Measurements from ENCODE around the gene BTBD16.

The BTBD16 gene

GRCh38 chr10:122343936-122344335 is 72.8 kb downstream of the BTBD16 start:
- DNase-seq (ENCODE audit: low read depth) = no peak

- no peak for DNase-seq (ENCODE audit: low read depth)
These were observed 73.7 kb downstream of the BTBD16 start for GRCh38 chr10:122344741-122345258.

GRCh38 chr10:122346326-122346950 is 75.3 kb downstream of the BTBD16 start:
- DNase-seq (ENCODE audit: low read depth) = no peak

- no peak for DNase-seq (ENCODE audit: low read depth)
These were observed 76.2 kb downstream of the BTBD16 start for GRCh38 chr10:122347170-122347841.

- DNase-seq (ENCODE audit: low read depth) = no peak
These were observed 77.4 kb downstream of the BTBD16 start for GRCh38 chr10:122348512-122348911.

- DNase-seq (ENCODE audit: low read depth) = no peak
These were observed 77.9 kb downstream of the BTBD16 start for GRCh38 chr10:122348935-122349361.

- DNase-seq (ENCODE audit: low read depth) = no peak
These were observed 78.8 kb downstream of the BTBD16 start for GRCh38 chr10:122349758-122350369.

- no peak for DNase-seq (ENCODE audit: low read depth)
These were observed 79.8 kb downstream of the BTBD16 start for GRCh38 chr10:122350893-122351292.

- DNase-seq (ENCODE audit: low read depth) = no peak
These were observed 81.9 kb downstream of the BTBD16 start for GRCh38 chr10:122352817-122353525.

GRCh38 chr10:122354383-122354782 is 83.3 kb downstream of the BTBD16 start:
- no peak for DNase-seq (ENCODE audit: low read depth)

- DNase-seq (ENCODE audit: low read depth) = no peak
These were observed 86.6 kb downstream of the BTBD16 start for GRCh38 chr10:122357685-122358084.

GRCh38 chr10:122359621-122360020 is 88.5 kb downstream of the BTBD16 start:
- no peak for DNase-seq (ENCODE audit: low read depth)

GRCh38 chr10:122361046-122361445 is 90.0 kb downstream of the BTBD16 start:
- no peak for DNase-seq (ENCODE audit: low read depth)

GRCh38 chr10:122362031-122362592 is 91.0 kb downstream of the BTBD16 start:
- DNase-seq (ENCODE audit: low read depth) = no peak

GRCh38 chr10:122362621-122363020 is 91.5 kb downstream of the BTBD16 start:
- no peak for DNase-seq (ENCODE audit: low read depth)

GRCh38 chr10:122363311-122363710 is 92.2 kb downstream of the BTBD16 start:
- DNase-seq (ENCODE audit: low read depth) = no peak

GRCh38 chr10:122363722-122364463 is 92.8 kb downstream of the BTBD16 start:
- DNase-seq (ENCODE audit: low read depth) = no peak

- no peak for DNase-seq (ENCODE audit: low read depth)
These were observed 97.6 kb downstream of the BTBD16 start for GRCh38 chr10:122368502-122369254.

GRCh38 chr10:122373108-122373507 is 102.0 kb downstream of the BTBD16 start:
- DNase-seq (ENCODE audit: low read depth) = no peak

GRCh38 chr10:122373721-122374120 is 102.6 kb downstream of the BTBD16 start:
- DNase-seq (ENCODE audit: low read depth) = no peak
